IPS-NIHi7 (cell line): Measurements from ENCODE around the gene IL12RB2.
A peak's percentile ranks its signal among the peaks of the same experiment; 100 is the strongest.

Source experiments
- DNase-seq: peaks from one replicate; pipeline ENCODE4 v3.0.0; 2012; ENCODE audit warnings: mixed read lengths; ENCODE audit errors: extremely low spot score

Gene IL12RB2

DNA sequence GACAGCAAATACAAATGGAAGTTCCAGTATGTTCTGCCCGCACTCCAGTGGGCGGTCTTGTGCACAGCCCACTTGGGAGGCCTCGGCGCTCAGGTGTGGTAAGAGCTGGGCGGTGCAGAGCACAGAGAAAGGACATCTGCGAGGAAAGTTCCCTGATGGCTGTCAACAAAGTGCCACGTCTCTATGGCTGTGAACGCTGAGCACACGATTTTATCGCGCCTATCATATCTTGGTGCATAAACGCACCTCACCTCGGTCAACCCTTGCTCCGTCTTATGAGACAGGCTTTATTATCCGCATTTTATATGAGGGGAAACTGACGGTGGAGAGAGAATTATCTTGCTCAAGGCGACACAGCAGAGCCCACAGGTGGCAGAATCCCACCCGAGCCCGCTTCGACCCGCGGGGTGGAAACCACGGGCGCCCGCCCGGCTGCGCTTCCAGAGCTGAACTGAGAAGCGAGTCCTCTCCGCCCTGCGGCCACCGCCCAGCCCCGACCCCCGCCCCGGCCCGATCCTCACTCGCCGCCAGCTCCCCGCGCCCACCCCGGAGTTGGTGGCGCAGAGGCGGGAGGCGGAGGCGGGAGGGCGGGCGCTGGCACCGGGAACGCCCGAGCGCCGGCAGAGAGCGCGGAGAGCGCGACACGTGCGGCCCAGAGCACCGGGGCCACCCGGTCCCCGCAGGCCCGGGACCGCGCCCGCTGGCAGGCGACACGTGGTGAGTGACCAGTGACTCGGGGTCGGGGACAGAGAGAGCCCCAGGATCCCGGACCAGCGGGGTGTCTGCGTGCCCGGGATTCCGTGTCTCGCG is at the start of gene IL12RB2:
TSS of gene IL12RB2 (plus strand) at position 623 of the 810 bp plus-strand sequence. CDS start 12,496 bp downstream, outside the sequence.
- peak; percentile 66 for DNase-seq

DNA sequence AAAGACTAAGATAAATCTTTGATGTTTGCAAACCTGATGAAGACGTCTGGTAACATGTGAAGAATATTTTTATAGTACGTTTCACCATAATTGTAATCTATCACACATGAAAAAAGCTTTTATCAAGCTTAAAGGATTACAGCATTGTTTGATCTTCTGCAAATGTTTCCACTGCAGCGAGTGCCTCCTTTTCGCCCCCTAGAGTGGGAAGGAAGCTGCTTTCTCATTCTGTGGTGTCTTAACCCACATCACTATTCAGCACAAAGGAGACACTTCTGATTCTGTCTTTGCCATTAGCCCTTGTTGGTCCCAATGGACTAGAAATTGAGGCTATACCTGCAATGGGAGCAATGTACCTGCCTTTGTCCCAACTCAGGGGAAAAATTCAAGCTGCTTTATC is 46.0 kb upstream of the IL12RB2 start:
- peak; percentile 26 for DNase-seq

DNA sequence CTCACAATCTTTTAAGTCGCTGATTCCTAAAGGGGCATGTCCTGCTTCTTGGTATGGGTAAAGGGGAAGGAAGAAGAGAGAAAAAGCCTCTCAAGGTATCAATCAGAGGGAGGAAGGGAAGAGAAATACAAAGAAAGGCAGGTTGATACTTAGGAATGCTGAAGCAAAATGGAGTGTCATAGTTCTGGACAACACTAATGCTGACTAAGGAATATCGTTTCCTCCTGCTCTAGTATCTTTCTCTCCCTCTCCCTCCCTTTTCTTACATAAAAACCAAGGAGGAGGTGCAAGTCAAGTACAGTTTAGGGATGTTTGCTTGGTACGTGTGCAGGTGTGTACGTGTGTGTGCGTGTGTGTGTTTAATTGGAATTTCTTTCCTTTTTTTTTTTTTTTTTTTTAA is 44.9 kb upstream of the IL12RB2 start:
- DNase-seq, result no peak

DNA sequence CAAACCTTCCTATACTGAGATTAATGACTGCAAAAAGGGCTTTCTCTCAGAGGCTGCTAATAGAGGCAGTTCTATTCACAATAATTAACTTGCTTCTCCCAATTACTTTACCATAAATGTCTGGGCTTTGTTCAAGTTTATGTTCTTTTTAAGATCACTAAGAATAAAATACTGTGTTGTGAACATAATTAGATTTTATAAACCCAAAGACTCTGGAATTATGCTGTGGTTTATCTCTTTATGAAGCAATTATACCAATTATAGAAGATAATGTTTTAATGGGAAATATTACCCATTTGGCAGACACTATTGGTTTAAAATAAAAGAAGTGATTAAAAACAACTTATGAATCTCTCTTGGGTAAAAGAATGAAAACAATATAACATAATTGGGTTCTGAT is 43.5 kb upstream of the IL12RB2 start:
- DNase-seq, result no peak

GRCh38 chr1:67264899-67265298 is 42.8 kb upstream of the IL12RB2 start:
- DNase-seq, result no peak

- no peak for DNase-seq
Measured at GRCh38 chr1:67269061-67269460, 38.6 kb upstream of the IL12RB2 start.

- no peak for DNase-seq
Measured at GRCh38 chr1:67270541-67270940, 37.1 kb upstream of the IL12RB2 start.

- DNase-seq, result no peak
Measured at GRCh38 chr1:67273591-67273990, 34.1 kb upstream of the IL12RB2 start.

DNA sequence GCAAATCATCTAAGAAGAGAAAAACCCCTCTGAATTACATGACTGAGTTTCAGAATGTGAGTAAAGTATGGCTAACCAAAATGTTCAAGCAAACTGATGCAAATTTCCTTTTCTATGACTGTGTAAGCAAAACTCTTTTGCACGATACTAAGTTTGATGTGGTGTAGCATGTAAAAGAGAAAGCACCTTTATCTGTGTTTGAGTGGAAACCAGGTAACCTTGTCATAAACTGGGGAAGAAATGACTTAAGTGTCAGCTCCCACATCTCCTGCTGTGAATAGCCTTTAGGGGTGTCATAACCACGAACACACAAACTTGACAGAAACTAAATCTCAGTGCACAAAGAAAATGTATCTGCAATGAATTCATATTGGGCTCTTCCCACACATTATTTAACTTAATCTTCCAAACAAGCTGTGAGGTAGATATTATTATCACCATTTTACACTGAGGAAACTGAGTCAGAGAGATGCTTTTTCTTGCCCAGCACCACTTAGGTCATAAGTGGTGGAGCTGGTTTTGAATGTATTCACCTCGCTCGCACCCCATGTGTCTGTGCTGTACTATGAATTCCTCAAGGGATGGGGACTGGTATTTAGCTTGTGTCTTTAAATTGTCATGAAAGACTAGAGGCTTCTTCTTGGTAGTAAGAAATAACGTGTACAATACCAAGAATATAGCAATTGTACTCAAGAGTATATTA is 32.9 kb upstream of the IL12RB2 start:
- DNase-seq, result no peak

DNA sequence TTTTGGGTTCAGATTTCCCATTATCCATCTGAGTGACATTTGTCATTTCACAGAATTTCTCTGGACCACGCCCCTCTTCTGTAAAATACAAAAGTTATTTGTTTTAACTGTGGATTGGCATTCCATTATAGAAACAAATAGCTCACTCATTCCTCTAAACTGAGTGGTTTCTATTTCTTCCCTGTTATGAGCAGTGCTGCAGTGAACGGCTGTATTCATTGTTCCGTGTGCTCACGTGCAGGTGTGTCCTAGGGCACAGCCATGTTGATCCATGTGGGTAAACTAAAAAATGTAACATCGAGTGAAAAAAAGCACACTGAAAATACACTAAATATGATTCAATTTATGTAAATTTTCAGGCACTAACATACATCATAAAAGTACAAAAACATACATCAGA is 27.0 kb upstream of the IL12RB2 start:
- DNase-seq, result no peak

DNA sequence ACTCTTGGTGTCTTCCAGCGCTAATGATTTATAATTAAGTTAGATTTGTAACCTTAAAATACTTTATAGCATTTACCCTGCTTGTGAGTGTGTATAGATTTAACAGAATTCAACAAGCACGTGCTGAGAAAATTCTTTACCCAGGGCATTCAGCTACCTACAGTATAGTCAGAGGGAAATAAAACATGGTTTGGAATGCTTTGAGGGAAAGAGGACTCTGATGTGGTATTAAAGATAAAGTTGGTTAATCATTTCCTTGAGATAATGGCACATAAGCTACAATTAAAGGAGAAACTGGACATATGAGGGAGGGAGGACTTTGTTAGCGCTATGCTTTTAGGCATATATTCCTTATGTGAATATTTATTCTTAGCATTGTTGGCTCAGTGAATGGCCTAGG is 26.4 kb upstream of the IL12RB2 start:
- DNase-seq, result no peak

DNA sequence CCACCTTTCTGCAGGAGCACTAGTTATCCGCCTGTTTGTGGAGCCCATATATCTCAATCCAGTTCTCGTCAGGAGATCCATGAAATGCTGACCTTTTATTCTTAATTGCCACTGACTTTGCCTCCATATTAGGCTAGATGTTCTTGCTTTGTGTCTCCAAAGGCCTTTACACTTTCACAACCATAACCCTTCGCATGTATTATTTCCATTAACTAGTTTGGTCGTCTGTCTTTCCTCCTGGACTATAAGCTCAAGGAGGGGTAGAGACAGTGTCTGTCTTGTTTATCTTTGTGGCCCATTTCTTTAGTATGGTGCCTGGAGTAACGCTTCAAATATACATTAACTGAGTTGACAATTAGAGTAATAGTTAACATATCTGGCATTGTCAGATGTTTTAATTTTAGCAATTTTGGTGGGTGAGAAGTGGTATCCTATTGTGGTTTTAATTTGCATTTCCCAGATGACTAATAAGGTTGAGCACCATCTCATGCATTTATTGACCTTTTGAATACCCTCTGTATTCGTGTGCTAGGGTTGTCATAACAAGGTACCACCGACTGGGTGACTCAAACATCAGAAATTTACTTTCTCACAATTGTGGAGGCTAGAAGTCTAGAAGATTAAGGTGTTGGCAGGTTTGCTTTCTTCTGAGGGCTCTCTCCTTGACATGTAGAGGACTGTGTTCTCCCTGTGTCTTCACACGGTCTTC is 21.7 kb upstream of the IL12RB2 start:
- no peak for DNase-seq

GRCh38 chr1:67290236-67290635 is 17.4 kb upstream of the IL12RB2 start:
- no peak for DNase-seq

GRCh38 chr1:67294836-67295617 is 12.6 kb upstream of the IL12RB2 start:
- no peak for DNase-seq

- DNase-seq, result peak; percentile 27
Measured at GRCh38 chr1:67298762-67299161, 8.9 kb upstream of the IL12RB2 start.

- DNase-seq, result no peak
Measured at GRCh38 chr1:67299296-67299695, 8.4 kb upstream of the IL12RB2 start.

GRCh38 chr1:67300561-67300960 is 7.1 kb upstream of the IL12RB2 start:
- no peak for DNase-seq

GRCh38 chr1:67304023-67304422 is 3.6 kb upstream of the IL12RB2 start:
- no peak for DNase-seq

DNA sequence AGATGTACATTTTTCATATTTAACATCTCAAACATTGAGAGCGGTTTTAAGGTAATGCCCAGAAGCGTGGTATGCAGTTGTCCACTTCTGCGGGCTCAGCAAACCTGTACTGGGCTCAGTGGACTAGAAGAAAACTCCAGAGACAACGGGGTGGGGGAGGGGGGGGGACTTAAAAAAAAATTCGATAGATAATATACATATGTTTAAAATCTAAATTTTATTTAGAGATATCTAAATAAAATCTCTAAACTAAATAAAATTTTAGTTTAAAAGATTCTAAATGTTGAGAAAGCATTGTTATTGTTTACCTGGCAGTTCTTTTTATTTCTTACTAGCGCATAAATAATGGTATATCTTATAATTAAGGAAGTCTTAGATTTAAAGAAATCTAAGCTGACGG is 1.1 kb upstream of the IL12RB2 start:
- no peak for DNase-seq

DNA sequence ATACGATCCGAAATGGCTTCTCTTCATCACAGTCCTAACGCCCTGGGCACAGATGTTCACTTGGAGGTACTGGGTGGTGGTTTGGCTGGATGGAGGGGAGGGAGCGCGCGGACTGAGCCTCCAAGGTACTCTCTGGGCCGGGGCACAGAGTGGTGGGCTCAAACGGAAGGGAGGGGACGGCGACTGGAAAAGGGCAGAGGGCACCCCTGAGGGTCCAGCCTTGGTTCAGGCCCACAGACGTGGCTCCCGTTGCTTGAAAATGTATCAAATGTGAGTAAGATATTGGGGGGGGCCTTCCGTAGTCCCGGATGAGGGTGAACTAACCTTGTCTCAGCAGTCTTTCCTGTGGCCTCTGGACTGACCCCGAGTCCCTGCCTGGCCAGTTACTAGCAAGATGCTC is 463 bp downstream of the IL12RB2 start:
- peak; percentile 46 for DNase-seq

DNA sequence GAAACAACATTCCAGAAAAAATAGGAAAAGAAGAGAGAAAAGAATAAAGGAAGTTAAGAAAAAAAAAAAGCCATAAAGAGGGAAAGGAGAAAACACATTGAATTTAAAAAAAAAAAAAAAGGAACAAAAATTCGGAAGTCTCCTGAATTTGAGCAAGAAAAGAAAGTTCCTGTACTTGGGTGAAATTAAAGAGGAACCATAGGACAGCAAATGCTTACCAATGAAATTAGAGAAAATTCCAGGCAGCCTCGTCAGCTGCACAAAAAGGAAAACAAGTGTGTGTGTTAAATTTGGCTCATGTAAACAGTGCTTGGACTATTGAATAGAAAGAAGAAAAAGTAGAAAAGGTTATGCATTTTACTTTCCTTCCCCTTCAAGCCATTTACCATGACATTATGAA is 4.9 kb downstream of the IL12RB2 start:
- DNase-seq, result no peak
